KMS-11 (cell line): ENCODE data around the gene PTAR1.
A peak's percentile ranks its signal among the peaks of the same experiment; 100 is the strongest.

Experiments
- H2AFZ ChIP-seq: fragments of 200-600 bp; sonication (generic); 2 replicates; pipeline ENCODE4 v1.6.1; 2016; ENCODE audit warnings: antibody characterized with exemption, mixed run types, low read depth
- H3K27ac ChIP-seq: fragments of 200-600 bp; sonication (generic); 2 replicates; pipeline ENCODE4 v1.6.1; 2016; ENCODE audit warnings: mild to moderate bottlenecking, mixed run types
- H3K27me3 ChIP-seq: fragments of 200-600 bp; sonication (generic); 2 replicates; pipeline ENCODE4 v1.6.1; 2017; ENCODE audit warnings: mild to moderate bottlenecking, low read depth, mixed run types, moderate library complexity; ENCODE audit not compliant: insufficient read depth
- H3K36me3 ChIP-seq: fragments of 200-600 bp; sonication (generic); 2 replicates; pipeline ENCODE4 v1.6.1; 2017; ENCODE audit warnings: mild to moderate bottlenecking, mixed run types; ENCODE audit not compliant: insufficient read depth
- H3K4me1 ChIP-seq: fragments of 200-600 bp; sonication (generic); 2 replicates; pipeline ENCODE4 v1.6.1; 2016; ENCODE audit warnings: mild to moderate bottlenecking, low read depth, mixed run types; ENCODE audit not compliant: poor library complexity, severe bottlenecking
- H3K4me2 ChIP-seq: fragments of 200-600 bp; sonication (generic); 2 replicates; pipeline ENCODE4 v1.7.0; 2016; ENCODE audit warnings: mild to moderate bottlenecking, mixed run types
- H3K4me3 ChIP-seq: fragments of 200-600 bp; sonication (generic); IDR thresholded peaks from 2 replicates; pipeline ENCODE4 v1.6.1; 2017; ENCODE audit warnings: low read depth, low read length, mixed read lengths; ENCODE audit not compliant: insufficient read depth
- H3K79me2 ChIP-seq: fragments of 200-600 bp; sonication (generic); 2 replicates; pipeline ENCODE4 v1.6.1; 2016; ENCODE audit warnings: low read depth, mixed run types; ENCODE audit not compliant: insufficient read depth
- H3K9ac ChIP-seq: fragments of 200-600 bp; sonication (generic); 2 replicates; pipeline ENCODE4 v1.6.1; 2016; ENCODE audit warnings: mild to moderate bottlenecking, mixed run types
- H4K20me1 ChIP-seq: fragments of 200-600 bp; sonication (generic); 2 replicates; pipeline ENCODE4 v1.6.1; 2016; ENCODE audit warnings: mild to moderate bottlenecking, mixed run types; ENCODE audit not compliant: insufficient read depth
- TF ChIP-seq, protein P1 (sequence below): fragments of 200-600 bp; sonication (generic); conservative IDR thresholded peaks from 2 replicates; pipeline ENCODE4 v1.6.1; 2017; ENCODE audit warnings: low read depth, mild to moderate bottlenecking, antibody characterized with exemption, low read length, moderate library complexity, mixed read lengths

Gene PTAR1, protein sequence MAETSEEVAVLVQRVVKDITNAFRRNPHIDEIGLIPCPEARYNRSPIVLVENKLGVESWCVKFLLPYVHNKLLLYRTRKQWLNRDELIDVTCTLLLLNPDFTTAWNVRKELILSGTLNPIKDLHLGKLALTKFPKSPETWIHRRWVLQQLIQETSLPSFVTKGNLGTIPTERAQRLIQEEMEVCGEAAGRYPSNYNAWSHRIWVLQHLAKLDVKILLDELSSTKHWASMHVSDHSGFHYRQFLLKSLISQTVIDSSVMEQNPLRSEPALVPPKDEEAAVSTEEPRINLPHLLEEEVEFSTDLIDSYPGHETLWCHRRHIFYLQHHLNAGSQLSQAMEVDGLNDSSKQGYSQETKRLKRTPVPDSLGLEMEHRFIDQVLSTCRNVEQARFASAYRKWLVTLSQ

GRCh38 chr9:69759421-69760277, at the start of gene PTAR1:
TSS of gene PTAR1 (minus strand) at chr9:69760011. CDS start at chr9:69759938, 73 bp downstream.
- TF ChIP-seq, protein P1, sequence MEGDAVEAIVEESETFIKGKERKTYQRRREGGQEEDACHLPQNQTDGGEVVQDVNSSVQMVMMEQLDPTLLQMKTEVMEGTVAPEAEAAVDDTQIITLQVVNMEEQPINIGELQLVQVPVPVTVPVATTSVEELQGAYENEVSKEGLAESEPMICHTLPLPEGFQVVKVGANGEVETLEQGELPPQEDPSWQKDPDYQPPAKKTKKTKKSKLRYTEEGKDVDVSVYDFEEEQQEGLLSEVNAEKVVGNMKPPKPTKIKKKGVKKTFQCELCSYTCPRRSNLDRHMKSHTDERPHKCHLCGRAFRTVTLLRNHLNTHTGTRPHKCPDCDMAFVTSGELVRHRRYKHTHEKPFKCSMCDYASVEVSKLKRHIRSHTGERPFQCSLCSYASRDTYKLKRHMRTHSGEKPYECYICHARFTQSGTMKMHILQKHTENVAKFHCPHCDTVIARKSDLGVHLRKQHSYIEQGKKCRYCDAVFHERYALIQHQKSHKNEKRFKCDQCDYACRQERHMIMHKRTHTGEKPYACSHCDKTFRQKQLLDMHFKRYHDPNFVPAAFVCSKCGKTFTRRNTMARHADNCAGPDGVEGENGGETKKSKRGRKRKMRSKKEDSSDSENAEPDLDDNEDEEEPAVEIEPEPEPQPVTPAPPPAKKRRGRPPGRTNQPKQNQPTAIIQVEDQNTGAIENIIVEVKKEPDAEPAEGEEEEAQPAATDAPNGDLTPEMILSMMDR = no peak
- H3K27me3 ChIP-seq = no peaks in the 10 kb centered on the region
- peak within 1 kb of the TSS; percentile 94 for H3K9ac ChIP-seq
- H3K79me2 ChIP-seq = peaks cover 44% of the 10 kb centered on the region
- no peak within 1 kb of the TSS for H3K4me3 ChIP-seq
- no peaks in the 10 kb centered on the region for H4K20me1 ChIP-seq
- peak within 1 kb of the TSS; percentile 98 for H3K4me2 ChIP-seq
- H2AFZ ChIP-seq = peak within 1 kb of the TSS; percentile 94
- H3K27ac ChIP-seq = peak within 1 kb of the TSS; percentile 84
- no peaks in the 10 kb centered on the region for H3K36me3 ChIP-seq
- H3K4me1 ChIP-seq = peaks cover 20% of the 10 kb centered on the region

DNA sequence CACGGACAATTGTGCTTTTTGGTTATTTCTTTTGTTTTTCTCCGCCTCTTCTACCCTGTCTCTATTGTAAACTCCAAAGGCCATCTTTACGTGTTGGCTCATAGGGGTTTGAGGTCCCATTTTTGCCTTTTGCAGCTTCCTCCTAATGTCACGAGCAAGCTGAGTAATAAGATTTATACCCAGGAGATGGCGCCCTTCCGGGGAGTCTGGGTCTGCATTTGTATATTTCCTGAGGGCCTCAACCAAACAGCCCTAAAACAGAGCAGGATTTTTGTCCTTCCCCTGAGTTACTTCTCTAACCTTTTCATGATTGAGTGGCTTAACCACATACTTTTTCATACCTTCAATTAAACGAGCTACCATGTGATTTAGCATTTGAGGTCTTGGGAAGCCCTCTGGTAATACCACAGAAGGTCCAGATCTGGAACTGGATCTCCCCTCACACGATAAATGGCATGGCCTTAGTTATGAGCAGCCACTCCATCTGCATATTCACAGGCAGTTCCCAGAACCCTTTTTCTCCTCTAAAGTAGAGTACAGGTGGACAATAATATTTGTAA, 49.6 kb upstream of the PTAR1 start:
- H3K4me3 ChIP-seq = no peak overlapping the region
- H3K27me3 ChIP-seq = no peaks in the 10 kb centered on the region
- TF ChIP-seq, protein P1 = 0 out of 2 replicates have a peak, but pooled peaks have one; percentile 13
- H3K4me1 ChIP-seq = no peaks in the 10 kb centered on the region
- no peak overlapping the region for H3K4me2 ChIP-seq
- H3K79me2 ChIP-seq = no peaks in the 10 kb centered on the region
- H4K20me1 ChIP-seq = no peaks in the 10 kb centered on the region
- H2AFZ ChIP-seq = no peak overlapping the region
- H3K36me3 ChIP-seq = no peaks in the 10 kb centered on the region
- no peak overlapping the region for H3K9ac ChIP-seq
- H3K27ac ChIP-seq = no peak overlapping the region

GRCh38 chr9:69806627-69807026, 46.8 kb upstream of the PTAR1 start:
- Histone ChIP-seq H3K27me3 (no peaks in the 10 kb centered on the region), H3K4me3 (no peak overlapping the region), H3K4me2 (no peak overlapping the region), H3K4me1 (no peaks in the 10 kb centered on the region), H3K36me3 (no peaks in the 10 kb centered on the region), H3K27ac (no peak overlapping the region), H4K20me1 (no peaks in the 10 kb centered on the region), H3K9ac (no peak overlapping the region), H3K79me2 (no peaks in the 10 kb centered on the region), H2AFZ (no peak overlapping the region)
- TF ChIP-seq, protein P1 = no peak

DNA sequence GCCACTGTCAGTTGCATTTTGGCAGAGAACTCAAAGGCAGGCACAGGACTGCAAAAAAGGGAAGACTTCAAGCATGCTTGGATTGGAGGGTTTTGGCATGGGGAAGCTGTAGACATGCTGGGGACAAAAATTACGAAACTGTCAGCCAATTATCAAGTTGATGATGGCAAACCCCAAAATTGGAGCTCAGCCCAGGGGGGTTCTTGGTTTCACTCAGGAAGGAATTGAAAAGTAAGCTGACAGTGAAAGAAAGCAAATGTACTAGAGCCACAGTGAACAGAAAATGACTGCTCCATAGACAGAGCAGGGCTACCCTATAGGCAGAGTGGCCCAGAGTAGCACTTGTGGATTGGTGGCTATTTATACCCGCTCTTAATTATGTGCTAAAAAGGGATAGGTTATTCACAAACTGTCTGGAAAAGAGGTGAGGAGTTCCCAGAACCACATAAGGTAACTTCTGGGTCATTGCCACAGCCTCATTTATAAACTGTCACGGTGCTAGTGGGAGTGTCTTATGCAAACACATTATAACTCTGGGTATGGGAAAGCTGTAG, 46.2 kb upstream of the PTAR1 start:
- no peaks in the 10 kb centered on the region for H3K27me3 ChIP-seq
- H3K27ac ChIP-seq = no peak overlapping the region
- TF ChIP-seq, protein P1 = no peak
- no peak overlapping the region for H3K4me2 ChIP-seq
- no peaks in the 10 kb centered on the region for H3K79me2 ChIP-seq
- H3K4me3 ChIP-seq = no peak overlapping the region
- no peaks in the 10 kb centered on the region for H4K20me1 ChIP-seq
- H2AFZ ChIP-seq = no peak overlapping the region
- H3K36me3 ChIP-seq = no peaks in the 10 kb centered on the region
- no peaks in the 10 kb centered on the region for H3K4me1 ChIP-seq
- H3K9ac ChIP-seq = no peak overlapping the region
